GM12878 (cell line): ENCODE data around the gene MTFR1L. TPM values are rescaled to one million over a fixed set of nuclear protein-coding genes. Genes with fewer than 3 reads are reported as not detected.

ENCODE experiments used
- ATAC-seq: fragments of 200-7000 bp; cut with Tn5 transposase; 3 replicates; pipeline ENCODE4 v1.9.1; 2020; ENCODE audit warnings: mild to moderate bottlenecking, moderate library complexity
- BruUV-seq: library from RNA; stranded (reverse); fragments of 400-500 nt; replicated peaks from 2 replicates; lab custom pipeline; 2021; lab: Mats Ljungman, UMichigan
- CTCF ChIA-PET: fragments of 300-600 bp; sonication (Branson Sonifier 250); formaldehyde crosslinking; extraction: SDS; loops from one replicate; lab custom pipeline; 2021; ENCODE audit warnings: inconsistent platforms; lab: Yijun Ruan, JAX
- POLR2A ChIA-PET: fragments of 350-600 bp; formaldehyde crosslinking; extraction: SDS; loops from one replicate; lab custom pipeline; 2021; ENCODE audit warnings: inconsistent platforms; lab: Charles Lee
- RAD21 ChIA-PET: fragments of 300-600 bp; sonication (Branson Sonifier 250); formaldehyde crosslinking; loops from one replicate; lab custom pipeline; 2023; ENCODE audit warnings: antibody characterized with exemption; ENCODE audit not compliant: unreplicated experiment; lab: Charles Lee
- SMC1A ChIA-PET: fragments of 300-600 bp; sonication (Branson Sonifier 250); formaldehyde crosslinking; loops from one replicate; lab custom pipeline; 2023; ENCODE audit not compliant: unreplicated experiment, uncharacterized antibody; lab: Charles Lee
- DNase-seq: peaks from one replicate; pipeline ENCODE4 v3.0.0-alpha.2; 2011; ENCODE audit warnings: low read depth, low spot score
- FAIRE-seq: peaks from 3 replicates; lab custom pipeline; 2011; peaks lifted over from hg19 to GRCh38; lab: Jason Lieb, UNC
- H2AFZ ChIP-seq: 2 replicates; pipeline ENCODE4 v1.6.0; 2011; ENCODE audit warnings: low read depth, low read length, control low read depth; ENCODE audit not compliant: control insufficient read depth
- H3K27ac ChIP-seq: 2 replicates; pipeline ENCODE4 v1.5.1; 2011; ENCODE audit warnings: control low read depth; ENCODE audit not compliant: control insufficient read depth, insufficient read depth
- H3K27me3 ChIP-seq, 2 experiments: replicated peaks in 1 of 2; 2 replicates each; pipeline versions ENCODE4 v1.6.0 to v1.6.1; 2011; ENCODE audit warnings: low read length in 1 of 2; ENCODE audit not compliant: control insufficient read depth in 2 of 2, insufficient read depth in 2 of 2
- H3K36me3 ChIP-seq, 2 experiments: 2 replicates each; pipeline ENCODE4 v1.5.1; 2011; ENCODE audit warnings: low read length in 1 of 2; ENCODE audit not compliant: control insufficient read depth in 2 of 2, insufficient read depth in 2 of 2
- H3K4me1 ChIP-seq: 2 replicates; pipeline ENCODE4 v1.6.1; 2011; ENCODE audit warnings: mild to moderate bottlenecking, low read length, moderate library complexity, mixed read lengths; ENCODE audit not compliant: control insufficient read depth, insufficient read depth
- H3K4me2 ChIP-seq: 2 replicates; pipeline ENCODE4 v1.6.0; 2011; ENCODE audit warnings: control low read depth; ENCODE audit not compliant: control insufficient read depth, insufficient read depth
- H3K4me3 ChIP-seq: fragments of 200-600 bp; sonication (generic); 2 replicates; pipeline ENCODE4 v1.5.1; 2016
- H3K79me2 ChIP-seq: 2 replicates; pipeline ENCODE4 v1.6.0; 2011; ENCODE audit warnings: low read length; ENCODE audit not compliant: control insufficient read depth, insufficient read depth
- H3K9ac ChIP-seq: 2 replicates; pipeline ENCODE4 v1.8.0; 2011; ENCODE audit warnings: low read length, control low read depth, mixed read lengths; ENCODE audit not compliant: control insufficient read depth, insufficient read depth
- H3K9me3 ChIP-seq: replicated peaks from 3 replicates; pipeline ENCODE4 v1.5.1; 2011; ENCODE audit warnings: mild to moderate bottlenecking, low read length; ENCODE audit not compliant: control insufficient read depth, insufficient read depth
- H4K20me1 ChIP-seq: 2 replicates; pipeline ENCODE4 v1.6.0; 2011; ENCODE audit not compliant: control insufficient read depth, insufficient read depth
- CREM ChIP-seq: IDR thresholded peaks from 2 replicates; pipeline ENCODE4 v1.6.1; 2014; ENCODE audit warnings: antibody characterized with exemption, low read depth
- IKZF2 ChIP-seq, 2 experiments: fragments of 450-650 bp; IDR thresholded peaks; 2 replicates each; pipeline ENCODE4 v1.6.1; 2017; ENCODE audit warnings: mild to moderate bottlenecking in 2 of 2, moderate library complexity in 2 of 2
- SREBF2 ChIP-seq: IDR thresholded peaks from 2 replicates; pipeline ENCODE4 v1.6.1; 2012; ENCODE audit warnings: mild to moderate bottlenecking, low read length
- SUPT20H ChIP-seq: IDR thresholded peaks from 2 replicates; pipeline ENCODE4 v1.6.1; 2011; ENCODE audit warnings: low read depth, mild to moderate bottlenecking, low read length, moderate library complexity, borderline replicate concordance; ENCODE audit not compliant: control insufficient read depth
- TAF1 ChIP-seq: IDR thresholded peaks from 2 replicates; pipeline ENCODE4 v1.6.1; 2011; ENCODE audit warnings: mild to moderate bottlenecking, low read depth, low read length, borderline replicate concordance
- ZBED1 ChIP-seq: IDR thresholded peaks from 2 replicates; pipeline ENCODE4 v1.6.1; 2016; ENCODE audit warnings: borderline replicate concordance
- WGBS: methylation state at CpG from one replicate; pipeline ENCODE4 v1.1.6; 2016; ENCODE audit warnings: low lambda C conversion rate; ENCODE audit not compliant: insufficient replicate concordance, insufficient coverage; ENCODE audit errors: missing lambda C conversion rate; 5-methylcytosine and 5-hydroxymethylcytosine counted together
- in situ Hi-C: fragments of 300-500 bp; cut with MboI; formaldehyde crosslinking; loops from 9 replicates; pipeline ENCODE4 v1.14.3; 2018; ENCODE audit warnings: mixed read lengths
- intact Hi-C: fragments of 100-400 bp; cut with micrococcal nuclease; formaldehyde crosslinking; loops from one replicate; pipeline ENCODE4 v1.14.2; 2022; ENCODE audit not compliant: unreplicated experiment
- polyA plus RNA-seq, 11 experiments: library from polyadenylated mRNA; depleted of rRNA in 4 of 11; unstranded in 6 of 11; stranded (reverse) in 5 of 11; fragments of >200 nt; fragmentation: Nextera tagmentation in 4 of 11; fragmentation: Illumina TruSeq in 1 of 11; extraction: Ambion mirVana in 4 of 11; extraction: Trizol in 1 of 11; gene quantifications; 1 replicate in 1 of 11; 2 replicates in 10 of 11; pipeline versions ENCODE4 v1.2.1 to v1.2.3, GENCODE V29; 2011 to 2016; ENCODE audit warnings: inconsistent platforms in 2 of 11, missing spikeins in 2 of 11, low read depth in 1 of 11
- total RNA-seq, 4 experiments: library from RNA; depleted of rRNA in 3 of 4; stranded (reverse); fragments of >200 nt in 3 of 4; fragmentation: Illumina TruSeq in 1 of 4; extraction: Trizol in 1 of 4; gene quantifications; 2 replicates each; pipeline versions ENCODE4 v1.2.1 to v1.2.3, GENCODE V29; 2013 to 2021
- TF ChIP-seq, protein P1 (sequence below): IDR thresholded peaks from 2 replicates; pipeline ENCODE4 v1.6.1; 2012; ENCODE audit warnings: improper control_type of control experiment, low read depth, low read length; ENCODE audit not compliant: insufficient replicate concordance
- TF ChIP-seq, protein P2 (sequence below): fragments of 450-650 bp; IDR thresholded peaks from 2 replicates; pipeline ENCODE4 v1.6.1; 2017; ENCODE audit warnings: mild to moderate bottlenecking
- TF ChIP-seq, protein P3 (sequence below): fragments of 450-650 bp; IDR thresholded peaks from 2 replicates; pipeline ENCODE4 v1.6.1; 2016; ENCODE audit warnings: mild to moderate bottlenecking
- TF ChIP-seq, protein P4 (sequence below): IDR thresholded peaks from 2 replicates; pipeline ENCODE4 v1.6.1; 2012; ENCODE audit warnings: mild to moderate bottlenecking, low read depth, low read length

Gene MTFR1L
- total and polyA plus RNA-seq, 10 of the 15 experiments (the other 5 are each of a cell fraction or from before 2014, with no cell fraction given) = 16.9 to 44.2 (median 30.3) TPM

DNA sequence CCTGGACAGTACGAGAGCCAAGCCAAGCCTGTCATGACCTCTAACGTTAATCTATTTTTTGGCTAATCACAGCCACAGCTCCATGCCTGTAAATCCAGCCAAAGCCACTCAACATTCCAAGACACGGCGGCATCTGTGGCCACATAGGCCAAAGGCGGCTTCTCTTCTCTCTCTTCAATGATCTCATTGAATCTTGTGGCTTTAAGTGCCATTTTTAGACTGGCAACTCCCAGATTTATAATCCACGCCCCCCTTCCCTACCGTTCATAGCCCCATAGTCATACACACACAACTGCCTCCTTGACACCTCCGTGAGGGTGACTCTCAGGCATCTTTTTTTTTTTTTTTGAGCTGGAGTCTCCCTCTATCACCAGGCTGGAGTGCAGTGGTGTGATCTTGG lies 25.4 kb upstream of the MTFR1L start:
- no peak for FAIRE-seq
- in situ Hi-C loops (loop anchor here (5.0 kb wide), 1 partner anchor 52 kb away; no protein-coding TSS in a partner anchor), intact Hi-C loops (no loop called here)
- no peaks in the 10 kb centered on the region for H3K4me1 ChIP-seq
- no peak overlapping the region for H2AFZ ChIP-seq
- H3K27me3 ChIP-seq = peaks cover 2% of the 10 kb centered on the region in 2 experiments; a peak in 2 of 4 replicates
- no peak overlapping the region for H3K27ac ChIP-seq
- H3K4me2 ChIP-seq = no peak overlapping the region
- H3K4me3 ChIP-seq = no peak overlapping the region
- ChIA-PET RAD21 (interaction anchor here (1.3 to 2.0 kb wide), 2 partner anchors 185 to 291 kb away, joined by 4 to 6 read pairs; no protein-coding TSS in a partner anchor), CTCF (interaction anchor here (0.9 to 1.4 kb wide), 2 partner anchors 273 to 290 kb away, joined by 3 read pairs; no protein-coding TSS in a partner anchor), POLR2A (interaction anchor here (0.7 kb wide), 1 partner anchor 192 kb away, joined by 3 read pairs; no protein-coding TSS in a partner anchor), SMC1A (interaction anchor here (1.1 kb wide), 1 partner anchor 368 kb away, joined by 6 read pairs; no protein-coding TSS in a partner anchor)
- no TSS peak for BruUV-seq
- 32% methylated on average over 8 of the region's 8 CpGs for WGBS
- H4K20me1 ChIP-seq = no peaks in the 10 kb centered on the region
- no peaks in the 10 kb centered on the region for H3K79me2 ChIP-seq
- DNase-seq = no peak
- no peaks in the 10 kb centered on the region for H3K9me3 ChIP-seq
- no peaks in the 10 kb centered on the region for H3K36me3 ChIP-seq
- ATAC-seq = no peak
- H3K9ac ChIP-seq = no peak overlapping the region
- TF ChIP-seq CREM (no peak), TAF1 (no peak), SUPT20H (no peak), ZBED1 (no peak), IKZF2 (IDR thresholded peaks at IDR 0.05) (no peak), SREBF2 (no peak)
- TF ChIP-seq, protein P1, sequence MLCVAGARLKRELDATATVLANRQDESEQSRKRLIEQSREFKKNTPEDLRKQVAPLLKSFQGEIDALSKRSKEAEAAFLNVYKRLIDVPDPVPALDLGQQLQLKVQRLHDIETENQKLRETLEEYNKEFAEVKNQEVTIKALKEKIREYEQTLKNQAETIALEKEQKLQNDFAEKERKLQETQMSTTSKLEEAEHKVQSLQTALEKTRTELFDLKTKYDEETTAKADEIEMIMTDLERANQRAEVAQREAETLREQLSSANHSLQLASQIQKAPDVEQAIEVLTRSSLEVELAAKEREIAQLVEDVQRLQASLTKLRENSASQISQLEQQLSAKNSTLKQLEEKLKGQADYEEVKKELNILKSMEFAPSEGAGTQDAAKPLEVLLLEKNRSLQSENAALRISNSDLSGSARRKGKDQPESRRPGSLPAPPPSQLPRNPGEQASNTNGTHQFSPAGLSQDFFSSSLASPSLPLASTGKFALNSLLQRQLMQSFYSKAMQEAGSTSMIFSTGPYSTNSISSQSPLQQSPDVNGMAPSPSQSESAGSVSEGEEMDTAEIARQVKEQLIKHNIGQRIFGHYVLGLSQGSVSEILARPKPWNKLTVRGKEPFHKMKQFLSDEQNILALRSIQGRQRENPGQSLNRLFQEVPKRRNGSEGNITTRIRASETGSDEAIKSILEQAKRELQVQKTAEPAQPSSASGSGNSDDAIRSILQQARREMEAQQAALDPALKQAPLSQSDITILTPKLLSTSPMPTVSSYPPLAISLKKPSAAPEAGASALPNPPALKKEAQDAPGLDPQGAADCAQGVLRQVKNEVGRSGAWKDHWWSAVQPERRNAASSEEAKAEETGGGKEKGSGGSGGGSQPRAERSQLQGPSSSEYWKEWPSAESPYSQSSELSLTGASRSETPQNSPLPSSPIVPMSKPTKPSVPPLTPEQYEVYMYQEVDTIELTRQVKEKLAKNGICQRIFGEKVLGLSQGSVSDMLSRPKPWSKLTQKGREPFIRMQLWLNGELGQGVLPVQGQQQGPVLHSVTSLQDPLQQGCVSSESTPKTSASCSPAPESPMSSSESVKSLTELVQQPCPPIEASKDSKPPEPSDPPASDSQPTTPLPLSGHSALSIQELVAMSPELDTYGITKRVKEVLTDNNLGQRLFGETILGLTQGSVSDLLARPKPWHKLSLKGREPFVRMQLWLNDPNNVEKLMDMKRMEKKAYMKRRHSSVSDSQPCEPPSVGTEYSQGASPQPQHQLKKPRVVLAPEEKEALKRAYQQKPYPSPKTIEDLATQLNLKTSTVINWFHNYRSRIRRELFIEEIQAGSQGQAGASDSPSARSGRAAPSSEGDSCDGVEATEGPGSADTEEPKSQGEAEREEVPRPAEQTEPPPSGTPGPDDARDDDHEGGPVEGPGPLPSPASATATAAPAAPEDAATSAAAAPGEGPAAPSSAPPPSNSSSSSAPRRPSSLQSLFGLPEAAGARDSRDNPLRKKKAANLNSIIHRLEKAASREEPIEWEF = no peak
- TF ChIP-seq, protein P2, sequence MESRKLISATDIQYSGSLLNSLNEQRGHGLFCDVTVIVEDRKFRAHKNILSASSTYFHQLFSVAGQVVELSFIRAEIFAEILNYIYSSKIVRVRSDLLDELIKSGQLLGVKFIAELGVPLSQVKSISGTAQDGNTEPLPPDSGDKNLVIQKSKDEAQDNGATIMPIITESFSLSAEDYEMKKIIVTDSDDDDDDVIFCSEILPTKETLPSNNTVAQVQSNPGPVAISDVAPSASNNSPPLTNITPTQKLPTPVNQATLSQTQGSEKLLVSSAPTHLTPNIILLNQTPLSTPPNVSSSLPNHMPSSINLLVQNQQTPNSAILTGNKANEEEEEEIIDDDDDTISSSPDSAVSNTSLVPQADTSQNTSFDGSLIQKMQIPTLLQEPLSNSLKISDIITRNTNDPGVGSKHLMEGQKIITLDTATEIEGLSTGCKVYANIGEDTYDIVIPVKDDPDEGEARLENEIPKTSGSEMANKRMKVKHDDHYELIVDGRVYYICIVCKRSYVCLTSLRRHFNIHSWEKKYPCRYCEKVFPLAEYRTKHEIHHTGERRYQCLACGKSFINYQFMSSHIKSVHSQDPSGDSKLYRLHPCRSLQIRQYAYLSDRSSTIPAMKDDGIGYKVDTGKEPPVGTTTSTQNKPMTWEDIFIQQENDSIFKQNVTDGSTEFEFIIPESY = no peak
- TF ChIP-seq, protein P3, sequence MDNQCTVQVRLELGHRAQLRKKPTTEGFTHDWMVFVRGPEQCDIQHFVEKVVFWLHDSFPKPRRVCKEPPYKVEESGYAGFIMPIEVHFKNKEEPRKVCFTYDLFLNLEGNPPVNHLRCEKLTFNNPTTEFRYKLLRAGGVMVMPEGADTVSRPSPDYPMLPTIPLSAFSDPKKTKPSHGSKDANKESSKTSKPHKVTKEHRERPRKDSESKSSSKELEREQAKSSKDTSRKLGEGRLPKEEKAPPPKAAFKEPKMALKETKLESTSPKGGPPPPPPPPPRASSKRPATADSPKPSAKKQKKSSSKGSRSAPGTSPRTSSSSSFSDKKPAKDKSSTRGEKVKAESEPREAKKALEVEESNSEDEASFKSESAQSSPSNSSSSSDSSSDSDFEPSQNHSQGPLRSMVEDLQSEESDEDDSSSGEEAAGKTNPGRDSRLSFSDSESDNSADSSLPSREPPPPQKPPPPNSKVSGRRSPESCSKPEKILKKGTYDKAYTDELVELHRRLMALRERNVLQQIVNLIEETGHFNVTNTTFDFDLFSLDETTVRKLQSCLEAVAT = no peak
- TF ChIP-seq, protein P4, sequence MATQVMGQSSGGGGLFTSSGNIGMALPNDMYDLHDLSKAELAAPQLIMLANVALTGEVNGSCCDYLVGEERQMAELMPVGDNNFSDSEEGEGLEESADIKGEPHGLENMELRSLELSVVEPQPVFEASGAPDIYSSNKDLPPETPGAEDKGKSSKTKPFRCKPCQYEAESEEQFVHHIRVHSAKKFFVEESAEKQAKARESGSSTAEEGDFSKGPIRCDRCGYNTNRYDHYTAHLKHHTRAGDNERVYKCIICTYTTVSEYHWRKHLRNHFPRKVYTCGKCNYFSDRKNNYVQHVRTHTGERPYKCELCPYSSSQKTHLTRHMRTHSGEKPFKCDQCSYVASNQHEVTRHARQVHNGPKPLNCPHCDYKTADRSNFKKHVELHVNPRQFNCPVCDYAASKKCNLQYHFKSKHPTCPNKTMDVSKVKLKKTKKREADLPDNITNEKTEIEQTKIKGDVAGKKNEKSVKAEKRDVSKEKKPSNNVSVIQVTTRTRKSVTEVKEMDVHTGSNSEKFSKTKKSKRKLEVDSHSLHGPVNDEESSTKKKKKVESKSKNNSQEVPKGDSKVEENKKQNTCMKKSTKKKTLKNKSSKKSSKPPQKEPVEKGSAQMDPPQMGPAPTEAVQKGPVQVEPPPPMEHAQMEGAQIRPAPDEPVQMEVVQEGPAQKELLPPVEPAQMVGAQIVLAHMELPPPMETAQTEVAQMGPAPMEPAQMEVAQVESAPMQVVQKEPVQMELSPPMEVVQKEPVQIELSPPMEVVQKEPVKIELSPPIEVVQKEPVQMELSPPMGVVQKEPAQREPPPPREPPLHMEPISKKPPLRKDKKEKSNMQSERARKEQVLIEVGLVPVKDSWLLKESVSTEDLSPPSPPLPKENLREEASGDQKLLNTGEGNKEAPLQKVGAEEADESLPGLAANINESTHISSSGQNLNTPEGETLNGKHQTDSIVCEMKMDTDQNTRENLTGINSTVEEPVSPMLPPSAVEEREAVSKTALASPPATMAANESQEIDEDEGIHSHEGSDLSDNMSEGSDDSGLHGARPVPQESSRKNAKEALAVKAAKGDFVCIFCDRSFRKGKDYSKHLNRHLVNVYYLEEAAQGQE = no peak
